Measurements from ENCODE around the gene C10orf143.

C10orf143 gene

GRCh38 chr10:130074639-130075038, 36.0 kb downstream of the C10orf143 start:
- H3K4me3 ChIP-seq (ENCODE audit: low read depth in 1 of 2, low read length in 2 of 2), result no peak overlapping the region
- no peaks in the 10 kb centered on the region for H3K4me1 ChIP-seq (ENCODE audit: insufficient read depth, low read length)
- no peak overlapping the region for H3K27ac ChIP-seq (ENCODE audit: low read depth, low read length)
- no peak overlapping the region for H3K9ac ChIP-seq (ENCODE audit: low read length)
- H3K9me3 ChIP-seq (ENCODE audit: low read length), result no peaks in the 10 kb centered on the region
- peaks cover 10% of the 10 kb centered on the region for H3K36me3 ChIP-seq (ENCODE audit: insufficient read depth, low read length)
- H3K27me3 ChIP-seq (ENCODE audit: control insufficient read depth in 1 of 2, insufficient read depth in 2 of 2, low read length in 2 of 2), result no peaks in the 10 kb centered on the region

DNA sequence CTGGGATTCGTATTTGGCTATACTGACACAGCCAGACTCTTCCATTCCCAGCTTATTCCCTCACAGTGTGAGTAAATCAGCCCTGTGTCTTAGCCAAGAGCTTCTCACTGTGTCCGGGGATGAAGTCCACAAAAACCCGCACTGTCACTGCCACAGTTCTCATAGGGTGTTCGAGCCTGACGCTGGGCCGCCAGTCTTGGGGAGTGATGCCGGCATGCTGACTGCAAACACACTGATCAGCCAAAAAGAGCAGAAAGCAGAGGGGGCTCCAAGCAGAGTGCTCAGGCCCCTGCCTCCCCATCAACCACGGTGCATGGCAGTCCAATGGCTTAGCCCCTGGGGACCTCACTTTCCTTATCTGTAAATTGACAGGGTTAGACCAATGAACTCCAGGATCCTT, 36.7 kb downstream of the C10orf143 start:
- no peak overlapping the region for H3K4me3 ChIP-seq (ENCODE audit: low read depth in 1 of 2, low read length in 2 of 2)
- no peaks in the 10 kb centered on the region for H3K27me3 ChIP-seq (ENCODE audit: control insufficient read depth in 1 of 2, insufficient read depth in 2 of 2, low read length in 2 of 2)
- H3K9me3 ChIP-seq (ENCODE audit: low read length), result no peaks in the 10 kb centered on the region
- H3K36me3 ChIP-seq (ENCODE audit: insufficient read depth, low read length), result peaks cover 8% of the 10 kb centered on the region
- H3K4me1 ChIP-seq (ENCODE audit: insufficient read depth, low read length), result no peaks in the 10 kb centered on the region
- no peak overlapping the region for H3K9ac ChIP-seq (ENCODE audit: low read length)
- no peak overlapping the region for H3K27ac ChIP-seq (ENCODE audit: low read depth, low read length)

DNA sequence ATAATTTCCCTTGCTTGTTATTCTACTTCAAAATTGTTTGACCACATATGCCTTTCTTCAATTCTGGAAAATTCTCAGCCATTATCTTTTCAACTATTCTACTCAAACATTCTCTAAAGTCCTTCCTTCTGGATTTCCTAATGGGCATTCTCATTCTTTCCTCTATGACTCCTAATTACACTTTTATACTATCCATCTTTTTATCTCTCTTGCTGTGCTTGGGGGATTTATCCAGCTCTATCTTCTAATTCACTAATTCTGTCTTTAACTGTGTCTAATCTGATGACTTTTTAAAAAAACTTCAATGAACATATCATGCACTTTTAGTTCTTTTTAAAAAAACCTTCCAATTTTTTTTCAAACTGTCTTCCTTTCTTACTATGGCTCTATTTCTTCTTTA, 38.4 kb downstream of the C10orf143 start:
- H3K36me3 ChIP-seq (ENCODE audit: insufficient read depth, low read length), result peaks cover 8% of the 10 kb centered on the region
- no peak overlapping the region for H3K27ac ChIP-seq (ENCODE audit: low read depth, low read length)
- no peaks in the 10 kb centered on the region for H3K27me3 ChIP-seq (ENCODE audit: control insufficient read depth in 1 of 2, insufficient read depth in 2 of 2, low read length in 2 of 2)
- no peaks in the 10 kb centered on the region for H3K9me3 ChIP-seq (ENCODE audit: low read length)
- no peaks in the 10 kb centered on the region for H3K4me1 ChIP-seq (ENCODE audit: insufficient read depth, low read length)
- no peak overlapping the region for H3K4me3 ChIP-seq (ENCODE audit: low read depth in 1 of 2, low read length in 2 of 2)
- no peak overlapping the region for H3K9ac ChIP-seq (ENCODE audit: low read length)

DNA sequence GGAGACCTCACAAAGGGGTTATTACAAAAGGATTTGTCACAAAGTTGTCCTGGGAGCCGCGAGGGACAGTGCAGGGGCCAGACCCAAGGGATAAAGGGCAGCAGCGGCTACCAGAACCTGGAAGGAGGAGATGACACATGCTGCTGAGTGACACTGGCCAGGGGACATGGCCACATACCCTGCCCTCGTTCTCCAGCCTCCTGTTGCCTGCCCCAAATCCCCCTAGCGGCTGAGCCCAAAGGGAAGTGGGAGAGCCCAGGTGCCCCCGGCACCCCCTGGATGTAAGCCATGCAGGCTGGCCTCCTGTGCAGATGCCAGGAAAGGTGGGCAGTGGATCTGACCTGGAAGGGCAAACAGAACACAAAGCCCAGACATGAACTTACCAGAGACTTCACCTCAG, 42.7 kb downstream of the C10orf143 start:
- Histone ChIP-seq H3K27ac (ENCODE audit: low read depth, low read length) (no peak overlapping the region), H3K4me3 (ENCODE audit: low read depth in 1 of 2, low read length in 2 of 2) (no peak overlapping the region), H3K9me3 (ENCODE audit: low read length) (no peaks in the 10 kb centered on the region), H3K36me3 (ENCODE audit: insufficient read depth, low read length) (no peaks in the 10 kb centered on the region), H3K4me1 (ENCODE audit: insufficient read depth, low read length) (no peaks in the 10 kb centered on the region), H3K27me3 (ENCODE audit: control insufficient read depth in 1 of 2, insufficient read depth in 2 of 2, low read length in 2 of 2) (no peaks in the 10 kb centered on the region), H3K9ac (ENCODE audit: low read length) (no peak overlapping the region)

DNA sequence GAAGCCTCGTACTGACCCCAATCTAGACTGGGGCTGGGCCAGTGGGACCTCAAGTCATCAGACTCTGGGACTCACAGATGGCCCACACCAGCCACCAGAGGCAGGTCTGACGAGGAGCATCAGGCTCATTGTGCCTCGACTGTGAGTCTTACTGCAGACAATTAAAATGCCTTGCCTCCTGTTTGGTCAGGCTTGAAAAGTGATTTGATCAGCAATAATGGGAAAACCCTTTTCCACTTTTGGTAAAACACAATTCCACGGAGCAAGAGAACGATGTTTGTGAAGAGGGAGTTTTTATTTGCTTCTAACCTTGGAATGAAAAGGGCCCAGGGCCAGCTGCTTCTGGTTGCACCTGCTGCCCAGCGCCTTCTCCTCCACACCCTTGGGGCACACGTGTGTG, 43.9 kb downstream of the C10orf143 start:
- no peak overlapping the region for H3K9ac ChIP-seq (ENCODE audit: low read length)
- H3K27ac ChIP-seq (ENCODE audit: low read depth, low read length), result no peak overlapping the region

GRCh38 chr10:130065251-130065650, 45.4 kb downstream of the C10orf143 start:
- Histone ChIP-seq H3K36me3 (ENCODE audit: insufficient read depth, low read length) (no peaks in the 10 kb centered on the region), H3K9ac (ENCODE audit: low read length) (no peak overlapping the region), H3K27me3 (ENCODE audit: control insufficient read depth in 1 of 2, insufficient read depth in 2 of 2, low read length in 2 of 2) (no peaks in the 10 kb centered on the region), H3K27ac (ENCODE audit: low read depth, low read length) (no peak overlapping the region), H3K9me3 (ENCODE audit: low read length) (no peaks in the 10 kb centered on the region), H3K4me3 (ENCODE audit: low read depth in 1 of 2, low read length in 2 of 2) (no peak overlapping the region), H3K4me1 (ENCODE audit: insufficient read depth, low read length) (no peaks in the 10 kb centered on the region)

More for the DNA sequence above, 43.9 kb downstream of the C10orf143 start:
- Histone ChIP-seq H3K36me3 (ENCODE audit: insufficient read depth, low read length) (no peaks in the 10 kb centered on the region), H3K4me3 (ENCODE audit: low read depth in 1 of 2, low read length in 2 of 2) (no peak overlapping the region), H3K4me1 (ENCODE audit: insufficient read depth, low read length) (no peaks in the 10 kb centered on the region), H3K9me3 (ENCODE audit: low read length) (no peaks in the 10 kb centered on the region), H3K27me3 (ENCODE audit: control insufficient read depth in 1 of 2, insufficient read depth in 2 of 2, low read length in 2 of 2) (no peaks in the 10 kb centered on the region)

DNA sequence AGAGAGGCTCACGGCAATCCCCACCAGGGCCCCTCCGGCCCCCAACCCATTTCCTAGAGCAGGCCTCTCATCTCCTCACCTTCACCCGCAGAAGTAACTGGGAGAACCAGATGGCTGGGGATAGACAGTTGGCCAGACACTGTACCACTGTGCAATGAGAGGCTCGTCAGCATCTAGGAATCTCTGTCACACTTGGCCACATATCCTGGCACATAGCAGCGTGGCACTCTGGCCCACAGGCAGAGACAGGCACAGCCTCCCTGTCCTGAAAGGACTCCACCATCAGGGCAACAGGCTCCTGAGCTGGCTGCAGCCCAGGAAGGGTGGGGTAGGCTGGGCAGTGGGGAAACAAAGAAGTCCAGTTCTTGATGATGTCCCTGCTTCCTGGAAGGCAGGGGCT, 45.8 kb downstream of the C10orf143 start:
- H3K4me1 ChIP-seq (ENCODE audit: insufficient read depth, low read length), result no peaks in the 10 kb centered on the region

DNA sequence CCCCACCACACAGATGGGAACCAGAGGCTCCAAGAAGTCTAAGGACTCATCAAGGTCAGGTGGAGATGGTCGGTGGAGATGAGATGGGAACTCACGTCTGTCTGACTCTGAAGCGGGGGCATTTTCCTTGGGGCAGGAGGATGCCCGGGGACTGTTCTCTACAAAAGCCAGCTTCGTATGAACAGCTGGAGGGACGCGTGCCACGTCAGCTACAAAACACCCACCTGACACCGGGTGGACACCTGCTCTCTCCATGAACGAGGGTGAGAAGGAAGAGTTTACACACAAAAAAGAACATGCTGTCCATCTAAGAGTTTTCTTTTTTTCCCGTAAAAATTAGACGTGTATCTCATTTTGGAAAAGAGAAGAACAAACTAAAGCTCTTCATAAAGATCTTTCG, 47.7 kb downstream of the C10orf143 start:
- Histone ChIP-seq H3K36me3 (ENCODE audit: insufficient read depth, low read length) (no peaks in the 10 kb centered on the region), H3K9me3 (ENCODE audit: low read length) (no peaks in the 10 kb centered on the region), H3K4me3 (ENCODE audit: low read depth in 1 of 2, low read length in 2 of 2) (no peak overlapping the region), H3K9ac (ENCODE audit: low read length) (no peak overlapping the region), H3K27ac (ENCODE audit: low read depth, low read length) (no peak overlapping the region), H3K27me3 (ENCODE audit: control insufficient read depth in 1 of 2, insufficient read depth in 2 of 2, low read length in 2 of 2) (no peaks in the 10 kb centered on the region), H3K4me1 (ENCODE audit: insufficient read depth, low read length) (no peaks in the 10 kb centered on the region)

More for the DNA sequence above, 45.8 kb downstream of the C10orf143 start:
- no peaks in the 10 kb centered on the region for H3K27me3 ChIP-seq (ENCODE audit: control insufficient read depth in 1 of 2, insufficient read depth in 2 of 2, low read length in 2 of 2)
- H3K4me3 ChIP-seq (ENCODE audit: low read depth in 1 of 2, low read length in 2 of 2), result no peak overlapping the region
- H3K9me3 ChIP-seq (ENCODE audit: low read length), result no peaks in the 10 kb centered on the region
- no peaks in the 10 kb centered on the region for H3K36me3 ChIP-seq (ENCODE audit: insufficient read depth, low read length)
- no peak overlapping the region for H3K27ac ChIP-seq (ENCODE audit: low read depth, low read length)
- H3K9ac ChIP-seq (ENCODE audit: low read length), result no peak overlapping the region

DNA sequence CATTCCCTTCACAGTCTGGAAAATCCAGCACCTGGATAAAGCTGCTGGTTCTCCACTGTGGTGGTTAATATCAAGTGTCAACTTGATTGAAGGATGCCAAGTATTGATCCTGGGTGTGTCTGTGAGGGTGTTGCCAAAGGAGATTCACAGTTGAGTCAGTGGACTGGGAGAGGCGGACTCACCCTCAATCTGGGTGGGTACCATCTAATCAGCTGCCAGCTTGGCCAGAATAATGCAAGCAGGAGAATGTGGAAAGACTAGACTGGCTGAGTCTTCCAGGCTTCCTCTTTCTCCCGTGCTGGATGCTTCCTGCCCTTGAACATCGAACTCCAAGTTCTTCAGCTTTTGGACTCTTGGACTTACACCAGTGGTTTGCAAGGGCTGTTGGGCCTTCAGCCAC, 48.4 kb downstream of the C10orf143 start:
- Histone ChIP-seq H3K27ac (ENCODE audit: low read depth, low read length) (no peak overlapping the region), H3K4me3 (ENCODE audit: low read depth in 1 of 2, low read length in 2 of 2) (no peak overlapping the region), H3K4me1 (ENCODE audit: insufficient read depth, low read length) (no peaks in the 10 kb centered on the region), H3K27me3 (ENCODE audit: control insufficient read depth in 1 of 2, insufficient read depth in 2 of 2, low read length in 2 of 2) (no peaks in the 10 kb centered on the region), H3K9me3 (ENCODE audit: low read length) (no peaks in the 10 kb centered on the region), H3K36me3 (ENCODE audit: insufficient read depth, low read length) (no peaks in the 10 kb centered on the region), H3K9ac (ENCODE audit: low read length) (no peak overlapping the region)

GRCh38 chr10:130061760-130062159, 48.9 kb downstream of the C10orf143 start:
- H3K36me3 ChIP-seq (ENCODE audit: insufficient read depth, low read length), result no peaks in the 10 kb centered on the region
- H3K27ac ChIP-seq (ENCODE audit: low read depth, low read length), result no peak overlapping the region
- H3K4me3 ChIP-seq (ENCODE audit: low read depth in 1 of 2, low read length in 2 of 2), result no peak overlapping the region
- H3K9me3 ChIP-seq (ENCODE audit: low read length), result no peaks in the 10 kb centered on the region
- no peaks in the 10 kb centered on the region for H3K27me3 ChIP-seq (ENCODE audit: control insufficient read depth in 1 of 2, insufficient read depth in 2 of 2, low read length in 2 of 2)
- no peak overlapping the region for H3K9ac ChIP-seq (ENCODE audit: low read length)
- H3K4me1 ChIP-seq (ENCODE audit: insufficient read depth, low read length), result no peaks in the 10 kb centered on the region

GRCh38 chr10:130054021-130054420, 56.6 kb downstream of the C10orf143 start:
- H3K9ac ChIP-seq (ENCODE audit: low read length), result no peak overlapping the region
- no peaks in the 10 kb centered on the region for H3K27me3 ChIP-seq (ENCODE audit: control insufficient read depth in 1 of 2, insufficient read depth in 2 of 2, low read length in 2 of 2)
- no peak overlapping the region for H3K4me3 ChIP-seq (ENCODE audit: low read depth in 1 of 2, low read length in 2 of 2)
- H3K9me3 ChIP-seq (ENCODE audit: low read length), result no peaks in the 10 kb centered on the region
- no peak overlapping the region for H3K27ac ChIP-seq (ENCODE audit: low read depth, low read length)
- H3K36me3 ChIP-seq (ENCODE audit: insufficient read depth, low read length), result no peaks in the 10 kb centered on the region
- no peaks in the 10 kb centered on the region for H3K4me1 ChIP-seq (ENCODE audit: insufficient read depth, low read length)

- Histone ChIP-seq H3K9me3 (ENCODE audit: low read length) (no peaks in the 10 kb centered on the region), H3K9ac (ENCODE audit: low read length) (no peak overlapping the region), H3K4me1 (ENCODE audit: insufficient read depth, low read length) (no peaks in the 10 kb centered on the region), H3K4me3 (ENCODE audit: low read depth in 1 of 2, low read length in 2 of 2) (no peak overlapping the region), H3K27me3 (ENCODE audit: control insufficient read depth in 1 of 2, insufficient read depth in 2 of 2, low read length in 2 of 2) (no peaks in the 10 kb centered on the region), H3K36me3 (ENCODE audit: insufficient read depth, low read length) (no peaks in the 10 kb centered on the region), H3K27ac (ENCODE audit: low read depth, low read length) (no peak overlapping the region)
These were observed 57.1 kb downstream of the C10orf143 start for GRCh38 chr10:130053561-130053960.

All from muscle layer of colon (tissue), 2 donors.